Measurements from ENCODE around the gene APOBEC2. TPM values are rescaled to one million over a fixed set of nuclear protein-coding genes. Genes with fewer than 3 reads are reported as not detected.

APOBEC2 gene
- total RNA-seq, 1 donor from 2014 or later, result not detected

- no peak overlapping the region for H3K4me3 Mint-ChIP-seq
- H3K27ac ChIP-seq, result no peak overlapping the region
- H3K36me3 Mint-ChIP-seq, result no peaks in the 10 kb centered on the region
- H3K9me3 Mint-ChIP-seq, result no peaks in the 10 kb centered on the region
- H3K4me1 Mint-ChIP-seq, result peaks cover 8% of the 10 kb centered on the region
- H3K27me3 ChIP-seq, result no peaks in the 10 kb centered on the region
- no peak overlapping the region for H3K4me3 ChIP-seq
- no peaks in the 10 kb centered on the region for H3K36me3 ChIP-seq
- H3K9ac ChIP-seq, result no peak overlapping the region
- no peak for DNase-seq (ENCODE audit: low spot score)
- no peaks in the 10 kb centered on the region for H3K79me2 ChIP-seq (ENCODE audit: low read depth)
- no peaks in the 10 kb centered on the region for H4K20me1 ChIP-seq (ENCODE audit: low read depth)
- no peak overlapping the region for H3K27ac Mint-ChIP-seq
- no peak for TF ChIP-seq CTCF (IDR thresholded peaks at IDR 0.05)
- TF ChIP-seq EZH2 (IDR thresholded peaks at IDR 0.05), result no peak
- no peak for TF ChIP-seq EZH2phosphoT487 (IDR thresholded peaks at IDR 0.05)
- H3K27me3 Mint-ChIP-seq (ENCODE audit: insufficient read depth, low read depth), result peaks cover 2% of the 10 kb centered on the region
- H3K9me3 ChIP-seq (ENCODE audit: low read depth), result no peaks in the 10 kb centered on the region
- H3K4me2 ChIP-seq, result no peak overlapping the region
- H3F3A ChIP-seq (ENCODE audit: low read depth), result no peaks in the 10 kb centered on the region
- no peak overlapping the region for H2AFZ ChIP-seq (replicated peaks)
- peaks cover 7% of the 10 kb centered on the region for H3K4me1 ChIP-seq
Measured at GRCh38 chr6:41047306-41047705, 5.7 kb upstream of the APOBEC2 start.

- H3K9me3 ChIP-seq (ENCODE audit: low read depth), result no peaks in the 10 kb centered on the region
- Mint-ChIP-seq H3K4me3 (no peak overlapping the region), H3K36me3 (no peaks in the 10 kb centered on the region), H3K27ac (no peak overlapping the region), H3K4me1 (peaks cover 8% of the 10 kb centered on the region), H3K27me3 (ENCODE audit: insufficient read depth, low read depth) (peaks cover 2% of the 10 kb centered on the region), H3K9me3 (no peaks in the 10 kb centered on the region)
- TF ChIP-seq CTCF (IDR thresholded peaks at IDR 0.05), result no peak
- TF ChIP-seq EZH2phosphoT487 (IDR thresholded peaks at IDR 0.05), result no peak
- no peaks in the 10 kb centered on the region for H3K36me3 ChIP-seq
- H3K4me1 ChIP-seq, result peaks cover 12% of the 10 kb centered on the region
- no peaks in the 10 kb centered on the region for H3K79me2 ChIP-seq (ENCODE audit: low read depth)
- H3K27ac ChIP-seq, result no peak overlapping the region
- no peak overlapping the region for H3K4me2 ChIP-seq
- no peak overlapping the region for H3K4me3 ChIP-seq
- H3K27me3 ChIP-seq, result no peaks in the 10 kb centered on the region
- no peaks in the 10 kb centered on the region for H4K20me1 ChIP-seq (ENCODE audit: low read depth)
- H2AFZ ChIP-seq (replicated peaks), result no peak overlapping the region
- DNase-seq (ENCODE audit: low spot score), result no peak
- no peak overlapping the region for H3K9ac ChIP-seq
- H3F3A ChIP-seq (ENCODE audit: low read depth), result no peaks in the 10 kb centered on the region
Measured at GRCh38 chr6:41047745-41048732, 5.0 kb upstream of the APOBEC2 start.

- Mint-ChIP-seq H3K9me3 (no peaks in the 10 kb centered on the region), H3K27ac (no peak overlapping the region), H3K27me3 (ENCODE audit: insufficient read depth, low read depth) (peaks cover 2% of the 10 kb centered on the region), H3K4me1 (peaks cover 11% of the 10 kb centered on the region), H3K36me3 (no peaks in the 10 kb centered on the region), H3K4me3 (no peak overlapping the region)
- H3K27me3 ChIP-seq, result no peaks in the 10 kb centered on the region
- no peak overlapping the region for H3K27ac ChIP-seq
- no peaks in the 10 kb centered on the region for H3K79me2 ChIP-seq (ENCODE audit: low read depth)
- H3K4me3 ChIP-seq, result no peak overlapping the region
- H3K9ac ChIP-seq, result no peak overlapping the region
- H3K4me1 ChIP-seq, result peaks cover 15% of the 10 kb centered on the region
- TF ChIP-seq EZH2 (IDR thresholded peaks at IDR 0.05), result no peak
- TF ChIP-seq EZH2phosphoT487 (IDR thresholded peaks at IDR 0.05), result no peak
- TF ChIP-seq CTCF (IDR thresholded peaks at IDR 0.05), result no peak
- no peaks in the 10 kb centered on the region for H3F3A ChIP-seq (ENCODE audit: low read depth)
- H4K20me1 ChIP-seq (ENCODE audit: low read depth), result no peaks in the 10 kb centered on the region
- no peak overlapping the region for H2AFZ ChIP-seq (replicated peaks)
- no peak overlapping the region for H3K4me2 ChIP-seq
- peak; percentile 39 for DNase-seq (ENCODE audit: low spot score)
- H3K9me3 ChIP-seq (ENCODE audit: low read depth), result no peaks in the 10 kb centered on the region
- no peaks in the 10 kb centered on the region for H3K36me3 ChIP-seq
Measured at GRCh38 chr6:41049521-41049920, 3.5 kb upstream of the APOBEC2 start.
